GM10266 (cell line): Measurements from ENCODE around the gene FBXO2.

Experiments used
- DNase-seq: peaks from one replicate; pipeline ENCODE4 v3.0.0; 2012; ENCODE audit errors: extremely low spot score
- CTCF ChIP-seq: IDR thresholded peaks from 2 replicates; pipeline ENCODE4 v1.5.1; 2012; ENCODE audit warnings: mild to moderate bottlenecking, low read depth; ENCODE audit not compliant: control insufficient read depth, insufficient read depth; ENCODE audit errors: missing control alignments

FBXO2 gene

GRCh38 chr1:11661103-11661502, 6.9 kb upstream of the FBXO2 start:
- no peak for DNase-seq
- no peak for TF ChIP-seq CTCF

GRCh38 chr1:11659748-11660147, 5.5 kb upstream of the FBXO2 start:
- TF ChIP-seq CTCF: no peak
- no peak for DNase-seq

- no peak for DNase-seq
- TF ChIP-seq CTCF: no peak
Observed at GRCh38 chr1:11658542-11658941, 4.3 kb upstream of the FBXO2 start.

DNA sequence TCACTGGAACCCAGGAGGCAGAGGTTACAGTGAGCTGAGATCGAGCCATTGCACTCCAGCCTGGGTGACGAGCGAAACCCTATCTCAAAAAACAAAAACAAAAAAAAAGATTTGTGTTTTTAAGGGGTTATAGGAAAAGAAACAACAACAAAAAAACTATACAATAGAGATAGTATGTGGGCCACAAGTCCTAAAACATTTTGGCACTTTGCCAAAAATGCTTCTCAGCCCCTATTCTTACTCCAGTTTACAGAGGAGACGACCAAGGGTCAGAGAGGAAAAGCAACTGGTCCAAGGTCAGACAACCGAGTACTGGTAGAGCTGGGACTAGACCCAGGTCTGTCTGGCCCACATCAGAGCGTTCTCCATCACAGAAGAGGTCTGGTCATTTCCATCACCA, 3.4 kb upstream of the FBXO2 start:
- no peak for TF ChIP-seq CTCF

DNA sequence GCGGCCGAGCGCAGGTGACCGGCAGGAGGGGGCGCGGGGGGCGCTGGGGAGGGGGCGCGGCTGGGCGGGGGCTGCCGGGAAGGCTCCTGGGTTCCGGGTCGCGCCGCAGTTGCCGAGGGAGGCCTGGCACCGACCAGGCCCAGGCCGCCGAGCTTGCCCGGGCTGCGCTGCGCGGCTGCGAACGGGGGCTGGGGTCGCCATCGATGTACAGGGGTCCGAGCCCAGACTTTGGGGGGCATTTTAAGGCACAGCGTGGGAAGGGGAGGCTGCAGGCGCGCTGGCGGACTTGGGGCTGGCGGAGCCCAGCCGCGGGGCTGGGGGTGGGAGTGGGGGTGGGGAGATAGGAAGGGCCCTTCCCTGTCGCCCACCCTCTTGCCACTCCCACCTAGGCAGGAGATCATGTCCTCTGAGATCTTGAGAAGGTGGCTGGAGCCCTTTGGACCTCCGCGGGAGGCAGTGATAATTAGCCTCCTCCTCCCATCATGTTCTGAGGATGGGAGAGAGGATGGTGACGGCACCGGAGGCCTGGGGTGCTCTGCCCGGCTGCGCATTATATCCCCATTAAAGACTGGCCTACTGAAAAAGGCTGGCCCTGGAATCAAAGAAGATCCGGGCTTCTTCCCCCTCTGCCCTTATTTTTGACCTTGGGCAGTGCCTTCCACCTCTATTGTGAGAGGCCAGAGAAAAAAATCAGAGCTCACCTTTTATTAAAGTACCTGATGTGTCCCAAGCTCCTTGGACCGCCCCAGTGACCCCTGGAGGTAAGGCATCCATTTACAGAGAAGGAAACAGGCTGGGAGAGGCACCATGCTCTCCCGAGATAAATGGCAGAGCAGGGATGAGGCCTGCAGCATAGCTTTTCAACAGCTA, 945 bp upstream of the FBXO2 start:
- DNase-seq: no peak
- no peak for TF ChIP-seq CTCF

More for the DNA sequence above, 3.4 kb upstream of the FBXO2 start:
- DNase-seq: no peak

DNA sequence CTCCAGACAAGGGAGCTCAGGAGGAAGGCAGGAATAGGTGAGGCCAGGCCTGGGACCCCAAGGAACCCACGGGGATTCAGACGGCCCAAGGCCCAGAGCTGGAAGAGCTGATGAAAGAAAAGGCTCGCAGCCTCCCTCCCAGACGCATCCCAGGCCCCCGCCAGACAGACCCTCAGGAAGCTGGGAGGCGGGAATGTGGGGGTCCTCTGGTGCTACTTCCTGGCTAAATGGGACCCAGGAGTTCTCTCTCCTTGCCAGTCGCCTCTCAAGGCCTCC, 430 bp downstream of the FBXO2 start:
- DNase-seq: no peak
- TF ChIP-seq CTCF: no peak

GRCh38 chr1:11653101-11653860, 948 bp downstream of the FBXO2 start:
- DNase-seq: no peak
- no peak for TF ChIP-seq CTCF
